DMS114 treated with DMSO at 0.1 percent for 48 hours (cell line): ENCODE data around the gene ZNF77.
"Not testable (repeated sequence)": the region's sequence is repeated elsewhere in the genome, so short reads cannot be mapped to it uniquely, and the experiment has no call there.

ENCODE experiments used
- DNase-seq: peaks from one replicate; lab custom pipeline; 2025; ENCODE audit not compliant: unreplicated experiment; lab: John Stamatoyannopoulos, UW

ZNF77 gene

GRCh38 chr19:2944775-2945574 is at the start of gene ZNF77:
Gene ZNF77 (minus strand): TSS chr19:2944971. CDS start chr19:2944840, 131 bp downstream.
- DNase-seq: peak; percentile 93

DNA sequence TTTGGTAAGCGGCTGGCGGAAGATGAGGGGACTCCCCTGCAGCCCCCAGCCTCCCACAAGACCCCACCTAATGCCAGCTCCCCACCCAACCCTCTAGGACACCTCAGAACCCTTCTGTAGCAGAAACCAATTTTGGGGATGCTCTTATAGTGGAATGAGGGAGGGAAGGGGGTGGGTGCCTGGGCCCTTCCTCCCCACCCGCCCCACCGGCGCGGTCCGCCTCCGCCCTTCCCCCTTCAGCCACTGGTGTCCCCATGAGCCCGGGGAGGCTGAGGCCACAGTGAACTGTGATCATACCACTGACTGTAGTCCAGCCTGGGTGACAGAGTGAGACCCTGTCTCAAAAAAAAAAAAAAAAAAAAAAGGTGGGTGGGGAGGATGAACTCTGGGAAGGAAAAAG is 48.8 kb upstream of the ZNF77 start:
- no peak for DNase-seq

GRCh38 chr19:2992958-2993357 is 48.2 kb upstream of the ZNF77 start:
- DNase-seq: no peak

DNA sequence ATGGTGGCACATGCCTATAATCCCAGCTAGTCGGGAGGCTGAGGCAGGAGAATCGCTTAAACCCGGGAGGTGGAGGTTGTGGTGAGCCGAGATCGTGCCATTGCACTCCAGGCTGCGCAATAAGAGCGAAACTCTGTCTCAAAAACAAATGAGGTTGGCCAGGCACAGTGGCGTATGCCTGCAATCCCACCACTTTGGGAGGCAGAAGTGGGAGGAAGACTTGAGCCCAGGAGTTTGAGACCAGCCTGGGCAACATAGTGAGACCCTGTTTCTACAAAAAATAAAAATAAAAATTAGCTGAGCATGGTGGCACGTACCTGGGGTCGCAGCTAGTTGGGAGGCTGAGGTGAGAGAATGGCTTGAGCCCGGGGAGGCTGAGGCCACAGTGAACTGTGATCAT is 47.6 kb upstream of the ZNF77 start:
- DNase-seq: not testable (repeated sequence)

- DNase-seq: no peak
Observed at GRCh38 chr19:2989236-2989946, 44.6 kb upstream of the ZNF77 start.

DNA sequence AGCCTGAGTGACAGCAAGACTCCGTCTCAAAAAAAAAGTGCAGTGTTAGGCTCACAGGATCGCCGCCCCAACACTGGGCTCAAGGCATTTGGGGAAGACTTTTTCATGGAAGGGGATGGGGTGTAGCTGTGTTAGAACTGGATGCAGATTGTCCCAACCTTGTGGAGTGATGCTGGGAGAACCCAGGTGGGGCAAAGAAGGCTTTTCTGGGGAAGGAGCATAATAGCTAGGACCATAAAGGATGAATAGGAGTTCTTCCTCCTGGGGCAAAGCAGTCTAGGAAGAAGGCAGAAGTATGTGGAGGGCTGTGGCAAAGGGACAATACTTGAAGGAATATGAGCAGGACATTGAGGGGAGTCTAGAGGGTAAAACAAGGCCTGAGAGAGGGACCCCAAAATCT is 43.8 kb upstream of the ZNF77 start:
- no peak for DNase-seq

- no peak for DNase-seq
Observed at GRCh38 chr19:2987797-2988196, 43.0 kb upstream of the ZNF77 start.

- DNase-seq: no peak
Observed at GRCh38 chr19:2986951-2987524, 42.3 kb upstream of the ZNF77 start.

DNA sequence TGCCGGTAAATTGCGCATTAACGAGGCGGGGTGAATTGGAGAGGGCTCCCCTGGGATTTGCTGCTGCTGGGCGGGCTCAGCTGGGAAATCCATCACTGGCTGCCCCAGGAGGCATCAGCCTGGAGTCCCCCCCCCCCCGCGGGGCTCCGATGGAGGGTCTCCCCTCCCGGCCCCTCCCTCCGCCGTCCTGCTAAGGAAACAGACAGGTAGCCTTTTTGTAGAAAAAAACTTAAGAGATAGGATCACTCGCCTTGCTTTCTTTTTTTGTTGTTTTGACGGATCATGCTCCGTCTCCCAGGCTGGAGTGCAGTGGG is 39.4 kb upstream of the ZNF77 start:
- DNase-seq: no peak

- DNase-seq: no peak
Observed at GRCh38 chr19:2983351-2984214, 38.8 kb upstream of the ZNF77 start.

- DNase-seq: no peak
Observed at GRCh38 chr19:2982983-2983350, 38.2 kb upstream of the ZNF77 start.

- DNase-seq: no peak
Observed at GRCh38 chr19:2982561-2982960, 37.8 kb upstream of the ZNF77 start.

GRCh38 chr19:2981898-2982297 is 37.1 kb upstream of the ZNF77 start:
- no peak for DNase-seq

DNA sequence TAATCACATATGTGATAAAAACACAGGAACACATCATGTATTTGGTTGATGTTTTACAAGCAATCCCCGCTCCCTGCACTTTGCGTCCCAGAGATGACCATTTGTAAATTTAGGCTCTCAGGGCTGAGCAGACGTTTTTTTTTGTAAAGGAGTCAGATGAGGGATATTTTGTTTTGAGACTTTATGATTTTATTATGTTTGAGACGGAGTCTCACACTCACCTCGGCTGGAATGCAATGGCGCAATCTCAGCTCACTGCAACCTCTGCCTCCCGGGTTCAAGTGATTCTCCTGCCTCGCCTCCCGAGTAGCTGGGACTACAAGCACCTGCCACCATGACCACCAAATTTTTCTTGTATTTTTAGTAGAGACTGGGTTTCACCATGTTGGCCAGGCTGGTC is 34.0 kb upstream of the ZNF77 start:
- DNase-seq: no peak

DNA sequence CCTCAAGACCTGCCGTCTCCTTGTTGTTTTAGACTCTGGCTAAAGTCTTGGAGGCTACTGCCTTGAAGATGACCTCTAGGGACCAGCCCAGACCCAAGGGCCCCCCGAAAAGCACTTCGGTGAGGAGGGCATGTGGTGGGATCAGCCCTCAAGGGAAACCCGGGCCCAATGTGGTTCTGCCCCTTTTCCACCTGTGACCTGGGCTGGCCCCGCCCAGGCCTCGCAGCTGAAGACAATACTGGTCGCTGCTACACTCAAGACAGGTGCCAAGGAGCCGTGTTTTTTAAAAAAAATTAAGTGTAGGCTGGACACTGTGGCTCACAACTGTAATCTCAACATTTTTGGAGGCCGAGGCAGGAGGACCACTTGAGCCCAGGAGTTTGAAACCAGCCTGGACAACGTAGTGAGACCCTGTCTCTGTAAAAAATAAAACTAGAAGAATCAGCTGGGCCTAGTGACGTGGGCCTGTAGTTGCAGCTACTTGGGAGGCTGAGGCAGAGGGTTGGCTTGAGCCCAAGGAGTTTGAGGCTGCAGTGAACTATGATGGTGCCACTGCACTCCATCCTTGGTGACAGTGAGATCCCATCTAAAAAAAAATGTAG is 33.5 kb upstream of the ZNF77 start:
- no peak for DNase-seq

DNA sequence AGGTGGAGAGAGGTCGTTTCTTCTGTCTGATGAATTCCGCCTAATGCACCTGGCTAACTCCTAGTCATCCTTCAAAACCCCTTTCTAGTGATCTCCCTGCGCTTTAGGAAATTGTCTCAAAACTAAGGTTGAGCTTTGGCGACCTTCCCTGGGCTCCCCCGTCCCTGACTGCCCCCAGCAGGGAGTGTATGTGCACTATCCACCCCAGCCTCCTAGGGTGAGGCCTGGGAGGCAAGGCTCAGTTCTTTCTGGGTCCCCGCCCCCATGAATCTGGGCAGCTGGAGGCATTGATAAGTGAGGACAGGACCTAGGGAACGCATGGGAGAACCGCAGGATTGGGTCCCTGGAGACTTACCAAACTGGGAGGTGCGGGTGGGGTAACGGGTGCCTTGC is 33.0 kb upstream of the ZNF77 start:
- no peak for DNase-seq

- peak; percentile 86 for DNase-seq
Observed at GRCh38 chr19:2977001-2977745, 32.4 kb upstream of the ZNF77 start, which contains the start of gene TLE6. Gene TLE6 (plus strand): TSS chr19:2977564. CDS start chr19:2978234, 670 bp downstream.

DNA sequence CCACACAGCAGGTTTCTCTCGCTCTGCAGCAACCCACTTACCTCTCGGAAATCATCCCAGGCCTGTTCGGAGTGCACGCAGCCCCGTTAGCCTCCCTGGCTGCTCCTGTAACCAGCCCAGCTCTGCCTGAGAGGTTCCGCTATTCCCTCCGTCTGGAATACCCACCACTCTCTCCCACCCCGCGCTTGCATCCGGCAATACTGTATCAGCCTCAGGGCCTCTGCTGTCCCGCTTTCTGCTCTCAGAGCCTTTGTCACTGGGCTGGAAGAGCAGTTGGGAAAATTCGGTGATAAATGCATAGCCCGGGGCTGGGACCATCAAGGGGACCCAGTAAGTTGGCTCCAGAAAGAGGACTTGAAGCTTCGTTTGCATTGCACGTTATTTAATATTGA is 31.8 kb upstream of the ZNF77 start:
- no peak for DNase-seq

GRCh38 chr19:2974342-2975041 is 29.7 kb upstream of the ZNF77 start:
- no peak for DNase-seq

GRCh38 chr19:2973229-2973628 is 28.5 kb upstream of the ZNF77 start:
- DNase-seq: no peak
